A549 (cell line): ENCODE measurements around the gene DPPA3.

ENCODE experiments used
- POLR2A ChIP-seq: IDR thresholded peaks from 2 replicates; pipeline ENCODE4 v1.6.1; 2012; ENCODE audit warnings: mild to moderate bottlenecking, low read length
- POLR2AphosphoS2 ChIP-seq: conservative IDR thresholded peaks from 2 replicates; pipeline ENCODE4 v1.6.1; 2012; ENCODE audit warnings: low read length, improper control_type of control experiment, inconsistent platforms
- RNF2 ChIP-seq: fragments of 200-600 bp; sonication (generic); IDR thresholded peaks from 2 replicates; pipeline ENCODE4 v1.6.1; 2016; ENCODE audit warnings: low read depth, mild to moderate bottlenecking, antibody characterized with exemption, moderate library complexity, borderline replicate concordance
- TF ChIP-seq, protein P1 (sequence below): fragments of >200 bp; sonication (Bioruptor Twin); formaldehyde crosslinking; IDR thresholded peaks from 3 replicates; pipeline ENCODE4 v1.5.1; 2016

- TF ChIP-seq, protein P1, sequence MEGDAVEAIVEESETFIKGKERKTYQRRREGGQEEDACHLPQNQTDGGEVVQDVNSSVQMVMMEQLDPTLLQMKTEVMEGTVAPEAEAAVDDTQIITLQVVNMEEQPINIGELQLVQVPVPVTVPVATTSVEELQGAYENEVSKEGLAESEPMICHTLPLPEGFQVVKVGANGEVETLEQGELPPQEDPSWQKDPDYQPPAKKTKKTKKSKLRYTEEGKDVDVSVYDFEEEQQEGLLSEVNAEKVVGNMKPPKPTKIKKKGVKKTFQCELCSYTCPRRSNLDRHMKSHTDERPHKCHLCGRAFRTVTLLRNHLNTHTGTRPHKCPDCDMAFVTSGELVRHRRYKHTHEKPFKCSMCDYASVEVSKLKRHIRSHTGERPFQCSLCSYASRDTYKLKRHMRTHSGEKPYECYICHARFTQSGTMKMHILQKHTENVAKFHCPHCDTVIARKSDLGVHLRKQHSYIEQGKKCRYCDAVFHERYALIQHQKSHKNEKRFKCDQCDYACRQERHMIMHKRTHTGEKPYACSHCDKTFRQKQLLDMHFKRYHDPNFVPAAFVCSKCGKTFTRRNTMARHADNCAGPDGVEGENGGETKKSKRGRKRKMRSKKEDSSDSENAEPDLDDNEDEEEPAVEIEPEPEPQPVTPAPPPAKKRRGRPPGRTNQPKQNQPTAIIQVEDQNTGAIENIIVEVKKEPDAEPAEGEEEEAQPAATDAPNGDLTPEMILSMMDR = no peak
- TF ChIP-seq RNF2 (no peak), POLR2A (no peak), POLR2AphosphoS2 (no peak)
These were observed 45.8 kb downstream of the DPPA3 start for GRCh38 chr12:7756993-7757392.
